SU-DHL-6 (cell line): ENCODE measurements around the gene TMEM175.

ENCODE experiments used
- CTCF ChIP-seq: fragments of 200-600 bp; sonication (generic); IDR thresholded peaks from one replicate; pipeline ENCODE4 v1.5.1; 2017; ENCODE audit warnings: antibody characterized with exemption, mild to moderate bottlenecking, low read length, moderate library complexity; ENCODE audit not compliant: insufficient read depth, poor library complexity, severe bottlenecking
- EZH2phosphoT487 ChIP-seq: fragments of 200-600 bp; sonication (generic), shearing (Covaris generic); conservative IDR thresholded peaks from 2 replicates; pipeline ENCODE4 v1.6.1; 2018; ENCODE audit warnings: mild to moderate bottlenecking, antibody characterized with exemption, low read length, moderate library complexity, mixed read lengths

GRCh38 chr4:931194-931959 lies 883 bp upstream of the TMEM175 start:
- TF ChIP-seq CTCF (no peak), EZH2phosphoT487 (no peak)
